NCI-H2227 (cell line): Measurements from ENCODE around the gene SRGAP2B.
"Not testable (repeated sequence)": the region's sequence is repeated elsewhere in the genome, so short reads cannot be mapped to it uniquely, and the experiment has no call there.

Source experiments
- DNase-seq: peaks from one replicate; lab custom pipeline; 2025; ENCODE audit not compliant: unreplicated experiment; lab: John Stamatoyannopoulos, UW

Gene SRGAP2B

GRCh38 chr1:145000074-145000742 lies 94.9 kb downstream of the SRGAP2B start:
- not testable (repeated sequence) for DNase-seq

GRCh38 chr1:144998981-144999273 lies 96.2 kb downstream of the SRGAP2B start:
- not testable (repeated sequence) for DNase-seq

GRCh38 chr1:144998134-144998980 lies 96.8 kb downstream of the SRGAP2B start:
- not testable (repeated sequence) for DNase-seq

GRCh38 chr1:144995833-144996410 lies 99.2 kb downstream of the SRGAP2B start:
- DNase-seq: not testable (repeated sequence)

GRCh38 chr1:144992915-144993314 lies 102.2 kb downstream of the SRGAP2B start:
- DNase-seq: not testable (repeated sequence)

- DNase-seq: not testable (repeated sequence)
Observed at GRCh38 chr1:144990611-144991010, 104.5 kb downstream of the SRGAP2B start.

- DNase-seq: not testable (repeated sequence)
Observed at GRCh38 chr1:144987131-144987530, 108.0 kb downstream of the SRGAP2B start.

- DNase-seq: not testable (repeated sequence)
Observed at GRCh38 chr1:144986171-144986860, 108.8 kb downstream of the SRGAP2B start.

GRCh38 chr1:144985550-144986170 lies 109.5 kb downstream of the SRGAP2B start:
- DNase-seq: not testable (repeated sequence)

GRCh38 chr1:144982802-144983525 lies 112.2 kb downstream of the SRGAP2B start:
- not testable (repeated sequence) for DNase-seq

- DNase-seq: not testable (repeated sequence)
Observed at GRCh38 chr1:144981157-144981556, 114.0 kb downstream of the SRGAP2B start.

GRCh38 chr1:144979960-144980595 lies 115.0 kb downstream of the SRGAP2B start:
- DNase-seq: not testable (repeated sequence)

GRCh38 chr1:144977856-144978255 lies 117.3 kb downstream of the SRGAP2B start:
- not testable (repeated sequence) for DNase-seq

- not testable (repeated sequence) for DNase-seq
Observed at GRCh38 chr1:144971936-144972335, 123.2 kb downstream of the SRGAP2B start.

GRCh38 chr1:144966488-144966887 lies 128.6 kb downstream of the SRGAP2B start:
- not testable (repeated sequence) for DNase-seq

- DNase-seq: not testable (repeated sequence)
Observed at GRCh38 chr1:144964765-144965164, 130.4 kb downstream of the SRGAP2B start.

GRCh38 chr1:144964186-144964585 lies 130.9 kb downstream of the SRGAP2B start:
- not testable (repeated sequence) for DNase-seq

- DNase-seq: not testable (repeated sequence)
Observed at GRCh38 chr1:144963571-144963970, 131.6 kb downstream of the SRGAP2B start.
